AG08395 (cell line): ENCODE data around the gene MAGEA2B.
"Not testable (repeated sequence)": the region's sequence is repeated elsewhere in the genome, so short reads cannot be mapped to it uniquely, and the experiment has no call there.

Source experiments
- DNase-seq: peaks from one replicate; pipeline ENCODE4 v3.0.0; 2012; ENCODE audit warnings: mixed read lengths, low spot score

MAGEA2B gene

DNA sequence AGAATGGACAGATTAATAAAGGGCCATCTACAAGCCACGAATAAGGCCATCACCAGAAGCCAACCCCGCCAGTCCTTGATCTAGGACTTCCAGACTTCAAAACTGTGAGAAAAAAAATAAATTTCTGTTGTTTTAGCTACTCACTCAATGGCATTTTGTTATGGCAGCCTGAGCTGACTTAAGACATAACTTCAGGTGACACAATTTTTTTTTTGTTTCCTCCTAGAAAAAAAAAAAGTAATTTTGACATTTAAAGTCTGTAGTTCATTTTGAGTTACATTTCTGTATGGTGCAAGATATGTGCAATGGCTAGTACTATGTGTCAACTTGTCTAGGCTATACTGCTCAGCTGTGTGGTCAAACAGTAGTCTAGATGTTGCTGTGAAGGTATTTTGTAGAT lies 44.5 kb downstream of the MAGEA2B start, which contains the start of gene CSAG3:
CSAG3 (plus strand) TSS at position 301 of the 400 bp plus-strand sequence.
- DNase-seq = not testable (repeated sequence)

DNA sequence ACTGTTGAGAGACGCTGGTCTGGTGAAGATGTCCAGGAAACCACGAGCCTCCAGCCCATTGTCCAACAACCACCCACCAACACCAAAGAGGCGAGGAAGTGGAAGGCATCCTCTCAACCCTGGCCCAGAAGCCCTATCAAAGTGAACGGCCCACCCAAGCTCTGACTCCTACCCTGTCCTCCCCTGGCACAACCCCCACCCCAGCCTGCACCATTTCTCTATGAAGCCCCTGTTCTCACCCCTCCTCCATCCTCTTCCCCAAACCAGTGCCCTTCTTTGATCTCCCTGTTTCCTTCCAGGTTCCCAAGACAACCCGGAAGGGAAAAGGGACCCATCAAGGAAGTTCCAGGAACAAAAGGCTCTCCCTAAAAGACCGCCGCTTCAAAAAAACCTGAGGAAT lies 45.1 kb downstream of the MAGEA2B start:
- DNase-seq = not testable (repeated sequence)

DNA sequence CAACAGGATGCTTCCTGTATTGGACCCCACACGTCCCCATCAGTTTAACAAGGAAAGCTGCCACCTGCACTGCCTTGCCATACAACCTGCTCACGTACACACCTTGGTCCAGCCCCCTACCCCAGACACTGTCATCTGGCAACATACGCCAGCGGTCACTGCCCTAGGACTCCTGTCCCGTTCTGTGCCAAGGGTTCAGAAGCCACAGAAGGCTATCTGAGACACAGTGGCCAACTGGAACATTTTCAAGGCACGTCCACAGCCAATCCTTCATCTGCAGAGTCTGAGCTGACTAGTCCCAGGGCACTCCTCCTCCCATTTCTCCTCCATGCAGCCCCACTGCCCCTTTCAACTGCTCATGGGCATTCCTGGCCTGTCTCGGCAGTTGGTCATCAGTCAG lies 47.2 kb downstream of the MAGEA2B start:
- DNase-seq = not testable (repeated sequence)

DNA sequence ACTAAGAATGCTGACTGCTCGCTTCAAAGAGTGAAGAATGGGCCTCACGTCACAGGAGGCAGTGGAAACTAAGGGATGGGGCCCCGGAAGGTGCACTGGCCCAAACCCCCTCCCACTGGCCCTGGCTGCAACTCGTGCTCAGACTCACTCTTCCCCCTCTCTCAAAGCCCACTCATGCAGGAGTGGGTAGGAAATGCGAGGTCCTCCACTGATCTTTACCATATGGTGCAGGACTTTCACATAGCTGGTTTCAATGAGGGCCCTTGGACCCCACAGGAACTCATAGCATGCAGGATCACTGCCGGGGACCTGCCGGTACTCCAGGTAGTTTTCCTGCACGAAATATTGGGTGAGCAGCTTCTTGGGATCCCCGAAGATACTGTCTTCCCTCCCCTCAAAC lies 52.1 kb downstream of the MAGEA2B start:
- not testable (repeated sequence) for DNase-seq
